Activated CD8-positive, alpha-beta memory T cell treated with anti-CD3 and anti-CD28 coated beads, Interleukin-2, amount 50 U/mL, for 24 hours (primary cell): Measurements from ENCODE around the gene MYCBPAP.

Experiments
- DNase-seq: peaks from one replicate; pipeline ENCODE4 v3.0.0-alpha.2; 2020; ENCODE audit errors: extremely low read depth

MYCBPAP gene

GRCh38 chr17:50538549-50539410, 30.5 kb downstream of the MYCBPAP start:
- no peak for DNase-seq

DNA sequence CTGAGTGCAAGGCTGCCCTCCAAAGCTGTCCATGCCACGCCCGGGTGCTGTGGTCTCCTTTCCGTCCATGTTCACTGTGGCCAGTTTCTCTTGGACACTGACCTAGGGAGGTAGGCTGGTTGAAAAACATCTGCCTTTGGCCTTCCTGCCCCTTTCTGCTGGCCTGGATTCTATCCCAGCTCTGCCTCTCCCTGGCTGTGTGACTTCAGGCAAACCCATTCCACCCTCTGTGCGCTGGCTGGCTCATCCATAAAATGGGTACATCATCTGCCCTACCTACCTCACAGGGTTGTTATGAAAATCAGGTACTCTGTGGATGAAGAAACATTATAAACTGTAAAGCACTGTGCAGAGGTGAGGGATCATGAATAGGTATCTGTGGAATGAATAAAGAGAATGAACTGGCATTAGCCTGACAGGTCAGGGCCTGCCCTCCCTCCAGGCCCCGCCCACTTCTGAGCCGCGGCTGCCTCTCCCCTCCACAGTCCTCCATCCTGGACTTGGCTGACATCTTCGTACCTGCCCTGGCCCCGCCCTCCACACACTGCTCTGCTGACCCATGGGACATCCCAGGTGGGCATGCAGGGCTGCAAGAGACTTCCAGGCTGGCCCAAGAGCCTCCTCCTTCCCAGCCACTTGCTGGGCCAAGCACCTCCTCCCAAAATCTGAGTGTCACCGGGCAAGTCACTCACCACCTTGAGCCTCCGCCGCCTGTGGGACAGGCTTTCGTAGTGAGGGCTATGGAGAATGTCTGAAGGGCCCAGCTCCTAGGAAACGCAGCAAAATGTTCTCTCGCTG, 31.7 kb downstream of the MYCBPAP start:
- no peak for DNase-seq

- DNase-seq: no peak
Measured at GRCh38 chr17:50540560-50541401, 32.5 kb downstream of the MYCBPAP start.

DNA sequence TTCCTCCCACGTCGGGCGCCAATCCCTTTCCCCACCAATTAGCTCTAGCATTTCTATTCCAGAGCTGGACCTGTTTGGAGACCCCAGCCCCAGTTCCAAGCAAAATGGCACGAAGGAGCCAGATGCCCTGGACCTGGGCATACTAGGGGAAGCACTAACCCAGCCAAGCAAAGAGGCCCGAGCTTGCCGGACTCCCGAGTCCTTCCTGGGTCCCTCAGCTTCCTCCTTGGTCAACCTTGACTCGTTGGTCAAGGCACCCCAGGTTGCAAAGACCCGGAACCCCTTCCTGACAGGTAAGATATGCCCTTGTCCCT, 33.1 kb downstream of the MYCBPAP start:
- no peak for DNase-seq

GRCh38 chr17:50541716-50542688, 33.8 kb downstream of the MYCBPAP start:
- DNase-seq: peak; percentile 51

- no peak for DNase-seq
Measured at GRCh38 chr17:50542795-50543774, 34.8 kb downstream of the MYCBPAP start.

- no peak for DNase-seq
Measured at GRCh38 chr17:50544516-50544915, 36.3 kb downstream of the MYCBPAP start.

DNA sequence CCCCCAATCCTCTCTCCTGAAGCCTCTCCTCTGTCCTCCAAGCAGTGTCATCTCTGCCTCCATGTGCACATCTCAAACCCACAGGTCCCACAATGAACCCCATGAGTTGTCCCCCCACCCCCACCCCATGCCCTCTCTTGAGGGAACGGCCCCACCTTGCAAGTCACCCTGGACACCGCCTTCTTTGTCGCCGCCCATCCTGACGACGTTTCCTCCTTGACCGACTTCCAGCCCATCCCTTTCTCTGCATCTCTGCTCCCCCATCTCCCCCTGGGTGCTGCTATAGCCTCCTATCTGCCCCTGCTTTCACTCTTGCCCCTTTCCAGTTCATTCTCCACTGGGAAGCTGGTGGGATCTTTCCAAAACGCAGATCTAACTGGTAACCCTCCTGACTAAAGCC, 37.1 kb downstream of the MYCBPAP start:
- DNase-seq: no peak

DNA sequence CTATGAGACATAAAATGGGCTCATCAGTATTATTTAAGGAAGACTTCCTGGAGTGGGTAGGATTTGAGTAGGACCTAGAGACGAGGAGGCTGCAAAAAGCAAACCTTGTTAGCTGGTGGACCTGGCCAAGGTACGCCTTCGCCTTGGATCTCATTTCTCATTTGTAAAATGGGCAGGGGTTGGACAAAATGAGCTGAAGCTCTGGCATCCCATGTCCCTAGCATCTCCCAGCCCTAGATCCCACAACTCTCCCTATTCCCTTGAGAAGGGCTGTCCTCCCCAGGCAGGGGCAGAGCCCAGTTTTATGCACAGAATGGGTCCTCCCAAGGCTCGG, 38.4 kb downstream of the MYCBPAP start:
- DNase-seq: no peak

GRCh38 chr17:50547035-50547735, 38.9 kb downstream of the MYCBPAP start, which contains the start of gene SPATA20:
Gene SPATA20 (plus strand): TSS chr17:50547174. CDS start chr17:50547209, 35 bp downstream.
- DNase-seq: peak; percentile 60

GRCh38 chr17:50547736-50548083, 39.5 kb downstream of the MYCBPAP start:
- DNase-seq: no peak

DNA sequence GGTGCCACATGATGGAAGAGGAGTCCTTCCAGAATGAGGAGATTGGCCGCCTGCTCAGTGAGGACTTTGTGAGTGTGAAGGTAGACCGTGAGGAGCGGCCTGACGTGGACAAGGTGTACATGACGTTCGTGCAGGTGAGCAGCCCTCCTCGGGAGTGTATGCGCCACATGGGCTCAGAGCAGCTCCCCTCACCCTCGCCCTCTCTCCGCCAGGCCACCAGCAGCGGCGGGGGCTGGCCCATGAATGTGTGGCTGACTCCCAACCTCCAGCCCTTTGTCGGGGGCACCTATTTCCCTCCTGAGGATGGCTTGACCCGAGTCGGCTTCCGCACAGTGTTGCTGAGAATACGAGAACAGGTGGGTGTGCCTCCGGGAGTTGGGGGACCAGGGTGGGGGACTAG, 40.6 kb downstream of the MYCBPAP start:
- DNase-seq: no peak

GRCh38 chr17:50549256-50549941, 41.2 kb downstream of the MYCBPAP start:
- no peak for DNase-seq

- no peak for DNase-seq
Measured at GRCh38 chr17:50549969-50550368, 41.7 kb downstream of the MYCBPAP start.

GRCh38 chr17:50550661-50551432, 42.6 kb downstream of the MYCBPAP start:
- no peak for DNase-seq

DNA sequence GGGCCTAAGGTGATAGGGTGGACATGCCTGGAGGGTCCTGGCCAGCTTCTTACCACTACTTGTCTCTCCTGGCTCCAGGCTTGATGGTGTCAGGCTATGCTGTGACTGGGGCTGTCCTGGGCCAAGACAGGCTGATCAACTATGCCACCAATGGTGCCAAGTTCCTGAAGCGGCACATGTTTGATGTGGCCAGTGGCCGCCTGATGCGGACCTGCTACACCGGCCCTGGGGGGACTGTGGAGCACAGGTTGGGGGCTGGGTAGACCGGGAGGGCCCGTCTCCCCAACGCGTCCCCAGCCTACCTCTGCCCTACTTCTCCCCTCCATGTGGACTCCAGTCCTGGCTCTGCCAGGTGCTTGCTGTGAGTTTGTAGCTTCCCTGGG, 43.2 kb downstream of the MYCBPAP start:
- no peak for DNase-seq

DNA sequence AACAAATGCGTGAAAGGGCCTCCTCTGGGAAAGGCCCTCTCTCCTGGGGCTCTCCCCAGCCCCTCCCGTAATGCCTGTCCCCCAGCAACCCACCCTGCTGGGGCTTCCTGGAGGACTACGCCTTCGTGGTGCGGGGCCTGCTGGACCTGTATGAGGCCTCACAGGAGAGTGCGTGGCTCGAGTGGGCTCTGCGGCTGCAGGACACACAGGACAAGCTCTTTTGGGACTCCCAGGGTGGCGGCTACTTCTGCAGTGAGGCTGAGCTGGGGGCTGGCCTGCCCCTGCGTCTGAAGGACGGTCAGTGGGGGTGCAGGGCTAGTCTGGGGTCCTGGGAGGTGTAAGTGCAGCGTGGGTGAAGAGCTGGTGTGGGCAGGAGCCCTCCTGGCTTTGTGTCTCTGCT, 43.6 kb downstream of the MYCBPAP start:
- DNase-seq: no peak

GRCh38 chr17:50554201-50554600, 46.0 kb downstream of the MYCBPAP start:
- no peak for DNase-seq
